H7 (cell line): Measurements from ENCODE around the gene CDC27. TPM values are rescaled to one million over a fixed set of nuclear protein-coding genes. Genes with fewer than 3 reads are reported as not detected.
A peak's percentile ranks its signal among the peaks of the same experiment; 100 is the strongest.

Experiments
- DNase-seq: peaks from one replicate; pipeline ENCODE4 v3.0.0; 2012
- H3K27me3 ChIP-seq: 2 replicates; pipeline ENCODE4 v1.6.0; 2011; ENCODE audit warnings: mild to moderate bottlenecking, low read length; ENCODE audit not compliant: control insufficient read depth, insufficient read depth
- H3K36me3 ChIP-seq: replicated peaks from 2 replicates; pipeline ENCODE4 v1.5.1; 2011; ENCODE audit warnings: low read length; ENCODE audit not compliant: control insufficient read depth, insufficient read depth
- H3K4me3 ChIP-seq: 2 replicates; pipeline ENCODE4 v1.5.1; 2011; ENCODE audit warnings: low read depth, mild to moderate bottlenecking, control low read depth, low read length, moderate library complexity; ENCODE audit not compliant: insufficient read depth
- total RNA-seq: library from RNA; depleted of rRNA; stranded (reverse); fragments of >200 nt; shearing (Covaris generic); gene quantifications from 2 replicates; pipeline ENCODE4 v1.2.3, GENCODE V29; 2014

The CDC27 gene
- total RNA-seq, 1 experiment from 2014 or later = 45.9 TPM

GRCh38 chr17:47210779-47211178 is 21.7 kb upstream of the CDC27 start:
- no peaks in the 10 kb centered on the region for H3K27me3 ChIP-seq
- no peaks in the 10 kb centered on the region for H3K36me3 ChIP-seq
- DNase-seq = no peak
- no peak overlapping the region for H3K4me3 ChIP-seq

- Histone ChIP-seq H3K27me3 (no peaks in the 10 kb centered on the region), H3K36me3 (no peaks in the 10 kb centered on the region), H3K4me3 (no peak overlapping the region)
- no peak for DNase-seq
These were observed 21.0 kb upstream of the CDC27 start for GRCh38 chr17:47210105-47210504.

GRCh38 chr17:47209499-47209898 is 20.4 kb upstream of the CDC27 start:
- Histone ChIP-seq H3K4me3 (no peak overlapping the region), H3K27me3 (no peaks in the 10 kb centered on the region), H3K36me3 (no peaks in the 10 kb centered on the region)
- DNase-seq = no peak

- no peak within 1 kb of the TSS for H3K4me3 ChIP-seq
- DNase-seq = no peak
These were observed 19.8 kb upstream of the CDC27 start, which contains the start of gene MYL4 for GRCh38 chr17:47208744-47209488. TSS of gene MYL4 (plus strand) at chr17:47209348. CDS start at chr17:47209423, 75 bp downstream.

GRCh38 chr17:47207143-47208067 is 18.3 kb upstream of the CDC27 start:
- DNase-seq = no peak

More at GRCh38 chr17:47208744-47209488, 19.8 kb upstream of the CDC27 start, which contains the start of gene MYL4:
- Histone ChIP-seq H3K36me3 (no peaks in the 10 kb centered on the region), H3K27me3 (no peaks in the 10 kb centered on the region)

GRCh38 chr17:47205419-47205963 is 16.4 kb upstream of the CDC27 start:
- no peak overlapping the region for H3K4me3 ChIP-seq
- no peaks in the 10 kb centered on the region for H3K27me3 ChIP-seq
- H3K36me3 ChIP-seq = no peaks in the 10 kb centered on the region
- peak; percentile 42 for DNase-seq

More at GRCh38 chr17:47207143-47208067, 18.3 kb upstream of the CDC27 start:
- no peaks in the 10 kb centered on the region for H3K36me3 ChIP-seq
- H3K27me3 ChIP-seq = no peaks in the 10 kb centered on the region
- no peak overlapping the region for H3K4me3 ChIP-seq

- H3K27me3 ChIP-seq = no peaks in the 10 kb centered on the region
- DNase-seq = no peak
- no peaks in the 10 kb centered on the region for H3K36me3 ChIP-seq
- H3K4me3 ChIP-seq = no peak overlapping the region
These were observed 15.8 kb upstream of the CDC27 start for GRCh38 chr17:47204722-47205418.

GRCh38 chr17:47203984-47204721 is 15.1 kb upstream of the CDC27 start:
- no peaks in the 10 kb centered on the region for H3K27me3 ChIP-seq
- H3K4me3 ChIP-seq = no peak overlapping the region
- no peak for DNase-seq
- no peaks in the 10 kb centered on the region for H3K36me3 ChIP-seq

- H3K36me3 ChIP-seq = no peaks in the 10 kb centered on the region
- DNase-seq = no peak
- H3K27me3 ChIP-seq = no peaks in the 10 kb centered on the region
- no peak overlapping the region for H3K4me3 ChIP-seq
These were observed 12.1 kb upstream of the CDC27 start for GRCh38 chr17:47201166-47201565.

- Histone ChIP-seq H3K4me3 (no peak overlapping the region), H3K36me3 (no peaks in the 10 kb centered on the region), H3K27me3 (no peaks in the 10 kb centered on the region)
- no peak for DNase-seq
These were observed 11.2 kb upstream of the CDC27 start for GRCh38 chr17:47200325-47200664.

GRCh38 chr17:47199627-47200324 is 10.7 kb upstream of the CDC27 start:
- DNase-seq = no peak
- H3K36me3 ChIP-seq = no peaks in the 10 kb centered on the region
- no peak overlapping the region for H3K4me3 ChIP-seq
- H3K27me3 ChIP-seq = no peaks in the 10 kb centered on the region

- DNase-seq = no peak
- Histone ChIP-seq H3K36me3 (no peaks in the 10 kb centered on the region), H3K4me3 (no peak overlapping the region), H3K27me3 (no peaks in the 10 kb centered on the region)
These were observed 8.7 kb upstream of the CDC27 start for GRCh38 chr17:47197821-47198220.

- no peak for DNase-seq
- Histone ChIP-seq H3K4me3 (no peak overlapping the region), H3K36me3 (no peaks in the 10 kb centered on the region), H3K27me3 (no peaks in the 10 kb centered on the region)
These were observed 4.9 kb upstream of the CDC27 start for GRCh38 chr17:47193931-47194511.
